Ishikawa (cell line): ENCODE measurements around the gene ST6GALNAC3.

Experiments
- CEBPB ChIP-seq: IDR thresholded peaks from 2 replicates; pipeline ENCODE4 v1.6.1; 2012
- CREB1 ChIP-seq: IDR thresholded peaks from 2 replicates; pipeline ENCODE4 v1.6.1; 2012; ENCODE audit warnings: low read depth
- EP300 ChIP-seq: IDR thresholded peaks from 2 replicates; pipeline ENCODE4 v1.6.1; 2012; ENCODE audit warnings: borderline replicate concordance
- TAF1 ChIP-seq: IDR thresholded peaks from 2 replicates; pipeline ENCODE4 v1.6.1; 2012; ENCODE audit warnings: low read depth, mild to moderate bottlenecking
- USF1 ChIP-seq: IDR thresholded peaks from 2 replicates; pipeline ENCODE4 v1.6.1; 2012
- YY1 ChIP-seq: IDR thresholded peaks from 2 replicates; pipeline ENCODE4 v1.6.1; 2012; ENCODE audit warnings: low read depth

- TF ChIP-seq CEBPB (no peak), TAF1 (no peak), YY1 (no peak), USF1 (no peak), EP300 (no peak), CREB1 (no peak)
Measured at GRCh38 chr1:76381450-76382097, 307.0 kb downstream of the ST6GALNAC3 start.
